Neural cell (in vitro differentiated cells): ENCODE data around the gene BAD.

Experiments
- EP300 ChIP-seq: fragments of 450-650 bp; conservative IDR thresholded peaks from 2 replicates; pipeline ENCODE4 v1.6.1; 2014; ENCODE audit warnings: antibody characterized with exemption, mild to moderate bottlenecking, moderate library complexity; ENCODE audit not compliant: poor library complexity, severe bottlenecking
- EZH2 ChIP-seq: fragments of 200-600, 300-800 bp; shearing (Covaris generic), sonication (generic); IDR thresholded peaks from 2 replicates; pipeline ENCODE4 v1.6.1; 2014; ENCODE audit warnings: antibody characterized with exemption, low read length, borderline replicate concordance, mild to moderate bottlenecking; ENCODE audit not compliant: insufficient read depth, poor library complexity, severe bottlenecking
- POLR2AphosphoS5 ChIP-seq: IDR thresholded peaks from 2 replicates; pipeline ENCODE4 v1.6.1; 2012
- RAD21 ChIP-seq: fragments of 450-650 bp; conservative IDR thresholded peaks from 2 replicates; pipeline ENCODE4 v1.6.1; 2014; ENCODE audit warnings: antibody characterized with exemption, mild to moderate bottlenecking, moderate library complexity
- TF ChIP-seq, protein P1 (sequence below): IDR thresholded peaks from 2 replicates; pipeline ENCODE4 v1.6.1; 2012; ENCODE audit warnings: borderline replicate concordance
- TF ChIP-seq, protein P2 (sequence below): fragments of 450-650 bp; IDR thresholded peaks from 2 replicates; pipeline ENCODE4 v1.5.1; 2014; ENCODE audit warnings: antibody characterized with exemption, mild to moderate bottlenecking, moderate library complexity; ENCODE audit not compliant: poor library complexity, severe bottlenecking

DNA sequence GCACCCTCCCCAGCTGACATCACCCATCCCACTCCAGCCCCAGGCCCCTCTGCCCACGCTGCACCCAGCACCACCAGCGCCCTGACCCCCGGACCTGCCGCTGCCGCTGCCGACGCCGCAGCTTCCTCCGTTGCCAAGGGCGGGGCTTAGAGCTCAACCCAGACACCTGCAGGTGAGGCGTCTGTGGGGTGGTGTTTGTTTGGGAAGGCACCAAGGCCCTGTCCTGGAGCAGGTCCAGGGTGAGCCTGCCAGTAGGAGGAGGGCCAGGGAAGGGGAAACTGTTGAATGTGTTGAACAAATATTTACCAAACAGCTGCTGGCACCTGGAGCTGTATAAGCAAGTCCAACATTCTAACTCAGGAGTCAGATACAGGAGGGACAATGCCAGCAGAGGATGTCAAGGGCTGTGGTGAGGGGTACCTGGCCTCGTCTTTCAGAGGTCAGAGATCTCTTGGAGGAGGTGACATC is 46.9 kb downstream of the BAD start:
- TF ChIP-seq EZH2 (no peak), RAD21 (no peak), POLR2AphosphoS5 (no peak), EP300 (no peak)
- TF ChIP-seq, protein P1, sequence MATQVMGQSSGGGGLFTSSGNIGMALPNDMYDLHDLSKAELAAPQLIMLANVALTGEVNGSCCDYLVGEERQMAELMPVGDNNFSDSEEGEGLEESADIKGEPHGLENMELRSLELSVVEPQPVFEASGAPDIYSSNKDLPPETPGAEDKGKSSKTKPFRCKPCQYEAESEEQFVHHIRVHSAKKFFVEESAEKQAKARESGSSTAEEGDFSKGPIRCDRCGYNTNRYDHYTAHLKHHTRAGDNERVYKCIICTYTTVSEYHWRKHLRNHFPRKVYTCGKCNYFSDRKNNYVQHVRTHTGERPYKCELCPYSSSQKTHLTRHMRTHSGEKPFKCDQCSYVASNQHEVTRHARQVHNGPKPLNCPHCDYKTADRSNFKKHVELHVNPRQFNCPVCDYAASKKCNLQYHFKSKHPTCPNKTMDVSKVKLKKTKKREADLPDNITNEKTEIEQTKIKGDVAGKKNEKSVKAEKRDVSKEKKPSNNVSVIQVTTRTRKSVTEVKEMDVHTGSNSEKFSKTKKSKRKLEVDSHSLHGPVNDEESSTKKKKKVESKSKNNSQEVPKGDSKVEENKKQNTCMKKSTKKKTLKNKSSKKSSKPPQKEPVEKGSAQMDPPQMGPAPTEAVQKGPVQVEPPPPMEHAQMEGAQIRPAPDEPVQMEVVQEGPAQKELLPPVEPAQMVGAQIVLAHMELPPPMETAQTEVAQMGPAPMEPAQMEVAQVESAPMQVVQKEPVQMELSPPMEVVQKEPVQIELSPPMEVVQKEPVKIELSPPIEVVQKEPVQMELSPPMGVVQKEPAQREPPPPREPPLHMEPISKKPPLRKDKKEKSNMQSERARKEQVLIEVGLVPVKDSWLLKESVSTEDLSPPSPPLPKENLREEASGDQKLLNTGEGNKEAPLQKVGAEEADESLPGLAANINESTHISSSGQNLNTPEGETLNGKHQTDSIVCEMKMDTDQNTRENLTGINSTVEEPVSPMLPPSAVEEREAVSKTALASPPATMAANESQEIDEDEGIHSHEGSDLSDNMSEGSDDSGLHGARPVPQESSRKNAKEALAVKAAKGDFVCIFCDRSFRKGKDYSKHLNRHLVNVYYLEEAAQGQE: no peak
- TF ChIP-seq, protein P2, sequence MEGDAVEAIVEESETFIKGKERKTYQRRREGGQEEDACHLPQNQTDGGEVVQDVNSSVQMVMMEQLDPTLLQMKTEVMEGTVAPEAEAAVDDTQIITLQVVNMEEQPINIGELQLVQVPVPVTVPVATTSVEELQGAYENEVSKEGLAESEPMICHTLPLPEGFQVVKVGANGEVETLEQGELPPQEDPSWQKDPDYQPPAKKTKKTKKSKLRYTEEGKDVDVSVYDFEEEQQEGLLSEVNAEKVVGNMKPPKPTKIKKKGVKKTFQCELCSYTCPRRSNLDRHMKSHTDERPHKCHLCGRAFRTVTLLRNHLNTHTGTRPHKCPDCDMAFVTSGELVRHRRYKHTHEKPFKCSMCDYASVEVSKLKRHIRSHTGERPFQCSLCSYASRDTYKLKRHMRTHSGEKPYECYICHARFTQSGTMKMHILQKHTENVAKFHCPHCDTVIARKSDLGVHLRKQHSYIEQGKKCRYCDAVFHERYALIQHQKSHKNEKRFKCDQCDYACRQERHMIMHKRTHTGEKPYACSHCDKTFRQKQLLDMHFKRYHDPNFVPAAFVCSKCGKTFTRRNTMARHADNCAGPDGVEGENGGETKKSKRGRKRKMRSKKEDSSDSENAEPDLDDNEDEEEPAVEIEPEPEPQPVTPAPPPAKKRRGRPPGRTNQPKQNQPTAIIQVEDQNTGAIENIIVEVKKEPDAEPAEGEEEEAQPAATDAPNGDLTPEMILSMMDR: no peak
